Thyroid gland (tissue), 4 donors: Measurements from ENCODE around the gene FKBP5.
"Not testable (repeated sequence)": the region's sequence is repeated elsewhere in the genome, so short reads cannot be mapped to it uniquely, and the experiment has no call there.

Experiments used
- CTCF ChIP-seq, 6 experiments: fragments of 200-600 bp in 3 of 6; fragments of 450-650 bp in 3 of 6; sonication (generic) in 3 of 6; IDR thresholded peaks; one replicate each; pipeline ENCODE4 v1.5.1; 2016 to 2019; ENCODE audit warnings: antibody characterized with exemption in 6 of 6, mild to moderate bottlenecking in 2 of 6, inconsistent platforms in 1 of 6, moderate library complexity in 1 of 6
- POLR2A ChIP-seq, 2 donors: fragments of 450-650 bp; IDR thresholded peaks; one replicate each; pipeline ENCODE4 v1.6.1; 2017; ENCODE audit warnings: antibody characterized with exemption in 2 of 2, mild to moderate bottlenecking in 2 of 2, moderate library complexity in 1 of 2

- TF ChIP-seq POLR2A, CTCF (IDR thresholded peaks at IDR 0.05): not testable (repeated sequence)
Measured at GRCh38 chr6:35673284-35673666, 15.4 kb downstream of the FKBP5 start.
